ENCODE measurements around the gene GULP1. TPM values are rescaled to one million over a fixed set of nuclear protein-coding genes. Genes with fewer than 3 reads are reported as not detected.

GULP1 gene
- total RNA-seq, 1 experiment from 2014 or later: 140 TPM

- H2BK5ac ChIP-seq (ENCODE audit: insufficient read length, low read length): no peak overlapping the region
- H4K20me1 ChIP-seq (ENCODE audit: control insufficient read depth, insufficient read depth, insufficient read length): no peaks in the 10 kb centered on the region
- Mint-ChIP-seq H3K4me3 (no peak overlapping the region), H3K4me1 (peaks cover 0 to 6% of the 10 kb centered on the region in 2 experiments; a peak in 1 of 4 replicates), H3K27me3 (ENCODE audit: low read depth) (no peaks in the 10 kb centered on the region), H3K27ac (no peak overlapping the region), H3K36me3 (ENCODE audit: insufficient read depth in 1 of 3, low read depth in 3 of 3) (no peaks in the 10 kb centered on the region), H3K9me3 (no peaks in the 10 kb centered on the region; a peak in 1 of 5 replicates)
- H2AK5ac ChIP-seq (ENCODE audit: insufficient read length, low read length): no peak overlapping the region
- H3K23ac ChIP-seq (ENCODE audit: insufficient read length, low read depth, low read length): no peak overlapping the region
- H3K4me2 ChIP-seq (ENCODE audit: insufficient read depth, insufficient read length, low read length): no peak overlapping the region
- H3K4ac ChIP-seq (ENCODE audit: low read depth, low read length): no peak overlapping the region
- DNase-seq: no peak
- H3K79me2 ChIP-seq (ENCODE audit: insufficient read depth, low read length): no peaks in the 10 kb centered on the region
- WGBS (ENCODE audit: extremely low coverage, insufficient read length, low lambda C conversion rate): no CpG with 5 or more reads among the region's 4 CpGs
- no peaks in the 10 kb centered on the region for H3K23me2 ChIP-seq (ENCODE audit: insufficient read length, low read depth, low read length, poor library complexity, severe bottlenecking)
- no peak overlapping the region for H4K8ac ChIP-seq (replicated peaks; ENCODE audit: insufficient read length, low read depth, low read length)
- no peak overlapping the region for H2BK15ac ChIP-seq (ENCODE audit: low read depth, low read length)
- H3K27ac ChIP-seq (ENCODE audit: insufficient read length, low read depth, low read length): no peak overlapping the region
- no peaks in the 10 kb centered on the region for H3K79me1 ChIP-seq (ENCODE audit: insufficient read depth, low read depth, low read length, poor library complexity, severe bottlenecking)
- H2BK12ac ChIP-seq (ENCODE audit: insufficient read length, low read depth, low read length): no peak overlapping the region
- H2BK20ac ChIP-seq (ENCODE audit: low read depth, low read length, poor library complexity, severe bottlenecking): no peak overlapping the region
- H4K5ac ChIP-seq (ENCODE audit: insufficient read length, low read depth, low read length): no peak overlapping the region
- H3T11ph ChIP-seq (ENCODE audit: low read length): no peak overlapping the region
- H2BK120ac ChIP-seq (ENCODE audit: low read depth, low read length, poor library complexity, severe bottlenecking): no peak overlapping the region
- H4K91ac ChIP-seq (ENCODE audit: insufficient read length, low read depth, low read length): no peak overlapping the region
- no peak overlapping the region for H3K9ac ChIP-seq (ENCODE audit: extremely low read depth, insufficient read length, low read length)
- TF ChIP-seq CTCF (conservative IDR thresholded peaks at IDR 0.05): no peak
- no peak overlapping the region for H3K56ac ChIP-seq (ENCODE audit: insufficient read length, low read depth, low read length)
- no peaks in the 10 kb centered on the region for H3K4me1 ChIP-seq (ENCODE audit: insufficient read depth, low read length)
- H3K14ac ChIP-seq (ENCODE audit: insufficient read depth, low read length): no peak overlapping the region
- no peaks in the 10 kb centered on the region for H3K9me3 ChIP-seq (ENCODE audit: control insufficient read depth, low read depth, low read length)
- H3K18ac ChIP-seq (ENCODE audit: insufficient read length, low read depth, low read length): no peak overlapping the region
- no peaks in the 10 kb centered on the region for H3K27me3 ChIP-seq (ENCODE audit: insufficient read depth, low read length)
- no peak overlapping the region for H2AFZ ChIP-seq (ENCODE audit: low read length)
Observed at GRCh38 chr2:188628989-188629752, 337.5 kb downstream of the GULP1 start.
